NT2/D1 (cell line): Measurements from ENCODE around the gene PLXNA1.

Experiments used
- SUZ12 ChIP-seq: IDR thresholded peaks from 2 replicates; pipeline ENCODE4 v1.6.1; 2011; ENCODE audit not compliant: insufficient read length, insufficient read depth; ENCODE audit errors: extremely low read depth
- ZNF274 ChIP-seq: IDR thresholded peaks from 2 replicates; pipeline ENCODE4 v1.6.1; 2011; ENCODE audit warnings: mild to moderate bottlenecking, low read depth, low read length

- no peak for TF ChIP-seq ZNF274
- TF ChIP-seq SUZ12: no peak
Measured at GRCh38 chr3:126997455-126998038, 14.6 kb downstream of the PLXNA1 start.
